Measurements from ENCODE around the gene MAGI2.

DNA sequence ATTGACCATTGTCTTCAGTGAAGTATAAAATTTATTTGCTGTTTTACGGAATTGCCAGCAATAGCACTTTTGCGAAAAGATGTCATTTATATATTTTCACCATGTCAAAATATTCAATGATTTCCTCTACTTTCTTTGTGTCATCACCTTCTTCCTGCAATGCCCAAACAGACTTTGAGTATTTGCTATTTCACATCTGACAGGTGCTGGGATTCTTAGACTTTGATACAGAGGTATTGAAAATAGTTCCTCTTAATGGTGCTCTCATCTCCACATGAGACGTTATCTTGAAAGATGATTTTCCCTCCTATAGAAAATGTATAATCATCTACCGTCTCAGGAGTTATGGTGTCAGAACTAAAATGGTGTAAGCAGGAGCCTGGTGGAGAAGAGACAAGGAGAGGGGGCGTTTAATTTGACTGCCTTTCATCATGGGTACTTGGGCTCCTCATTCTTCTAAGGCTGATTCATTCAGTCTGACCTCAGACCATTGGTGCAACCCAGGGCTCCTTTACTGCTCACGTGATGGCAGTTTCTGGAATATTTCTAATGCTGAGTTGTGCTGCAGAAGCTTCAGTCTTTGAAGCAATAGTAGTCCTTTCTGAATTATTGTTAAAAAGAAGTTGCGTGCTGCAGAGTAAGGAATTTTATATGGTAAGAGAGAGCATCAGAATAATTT is 1250.3 kb downstream of the MAGI2 start:
- no peak for TF ChIP-seq EZH2 (IDR thresholded peaks at IDR 0.05; ENCODE audit: borderline replicate concordance, low read depth, low read length, poor library complexity, severe bottlenecking)
- TF ChIP-seq, protein P1, sequence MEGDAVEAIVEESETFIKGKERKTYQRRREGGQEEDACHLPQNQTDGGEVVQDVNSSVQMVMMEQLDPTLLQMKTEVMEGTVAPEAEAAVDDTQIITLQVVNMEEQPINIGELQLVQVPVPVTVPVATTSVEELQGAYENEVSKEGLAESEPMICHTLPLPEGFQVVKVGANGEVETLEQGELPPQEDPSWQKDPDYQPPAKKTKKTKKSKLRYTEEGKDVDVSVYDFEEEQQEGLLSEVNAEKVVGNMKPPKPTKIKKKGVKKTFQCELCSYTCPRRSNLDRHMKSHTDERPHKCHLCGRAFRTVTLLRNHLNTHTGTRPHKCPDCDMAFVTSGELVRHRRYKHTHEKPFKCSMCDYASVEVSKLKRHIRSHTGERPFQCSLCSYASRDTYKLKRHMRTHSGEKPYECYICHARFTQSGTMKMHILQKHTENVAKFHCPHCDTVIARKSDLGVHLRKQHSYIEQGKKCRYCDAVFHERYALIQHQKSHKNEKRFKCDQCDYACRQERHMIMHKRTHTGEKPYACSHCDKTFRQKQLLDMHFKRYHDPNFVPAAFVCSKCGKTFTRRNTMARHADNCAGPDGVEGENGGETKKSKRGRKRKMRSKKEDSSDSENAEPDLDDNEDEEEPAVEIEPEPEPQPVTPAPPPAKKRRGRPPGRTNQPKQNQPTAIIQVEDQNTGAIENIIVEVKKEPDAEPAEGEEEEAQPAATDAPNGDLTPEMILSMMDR (conservative IDR thresholded peaks at IDR 0.05; ENCODE audit: low read depth, low read length): no peak

Data from A673 (cell line).